Stimulated activated naive CD4-positive, alpha-beta T cell treated with Interleukin-2 at 50 U/mL for 16 hours (primary cell): ENCODE results near the gene SERPING1.

ENCODE experiments used
- DNase-seq: peaks from one replicate; lab custom pipeline; 2025; lab: John Stamatoyannopoulos, UW

Gene SERPING1

DNA sequence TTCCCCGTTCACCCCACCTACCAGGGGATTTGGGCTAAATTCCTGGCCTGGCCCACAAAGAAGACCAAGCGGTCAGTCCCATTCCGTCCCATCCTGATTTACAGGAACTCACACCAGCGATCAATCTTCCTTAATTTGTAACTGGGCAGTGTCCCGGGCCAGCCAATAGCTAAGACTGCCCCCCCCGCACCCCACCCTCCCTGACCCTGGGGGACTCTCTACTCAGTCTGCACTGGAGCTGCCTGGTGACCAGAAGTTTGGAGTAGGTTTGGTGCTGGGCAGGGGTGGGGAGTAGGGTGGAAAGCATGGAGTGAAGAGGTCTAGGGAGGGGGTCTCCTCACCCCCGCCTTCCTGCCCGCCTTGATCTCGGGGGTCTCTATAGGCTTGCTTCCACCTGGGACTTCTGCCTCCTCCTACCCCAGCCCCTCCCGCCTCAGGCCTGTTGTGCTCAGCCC lies at the start of gene SERPING1:
TSS of gene SERPING1 (plus strand) at position 225 of the 455 bp plus-strand sequence. CDS start 586 bp downstream, outside the sequence.
- no peak for DNase-seq

GRCh38 chr11:57547854-57548377 lies 49.6 kb upstream of the SERPING1 start:
- no peak for DNase-seq

GRCh38 chr11:57549983-57550382 lies 47.5 kb upstream of the SERPING1 start:
- DNase-seq, result no peak

DNA sequence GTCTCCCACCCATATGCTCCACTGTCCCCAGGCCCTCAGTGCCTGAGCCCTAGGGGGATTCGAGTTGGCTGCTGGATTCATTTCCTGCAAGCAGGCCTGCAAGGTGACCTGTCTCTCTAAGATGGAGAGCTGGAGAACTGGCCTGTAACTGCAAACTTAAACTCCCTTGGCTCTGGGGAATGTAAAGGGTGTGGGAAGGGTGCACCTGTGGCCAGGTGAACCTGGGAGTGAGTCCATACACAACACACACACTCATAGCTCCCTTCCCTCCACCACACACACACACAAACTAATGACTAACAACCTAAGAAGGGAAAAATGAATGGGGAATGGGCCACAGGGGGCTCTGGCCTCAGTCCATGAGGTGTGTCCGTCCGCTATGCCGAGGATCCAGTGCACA lies 45.5 kb upstream of the SERPING1 start:
- no peak for DNase-seq

- no peak for DNase-seq
Measured at GRCh38 chr11:57552479-57552878, 45.0 kb upstream of the SERPING1 start.

DNA sequence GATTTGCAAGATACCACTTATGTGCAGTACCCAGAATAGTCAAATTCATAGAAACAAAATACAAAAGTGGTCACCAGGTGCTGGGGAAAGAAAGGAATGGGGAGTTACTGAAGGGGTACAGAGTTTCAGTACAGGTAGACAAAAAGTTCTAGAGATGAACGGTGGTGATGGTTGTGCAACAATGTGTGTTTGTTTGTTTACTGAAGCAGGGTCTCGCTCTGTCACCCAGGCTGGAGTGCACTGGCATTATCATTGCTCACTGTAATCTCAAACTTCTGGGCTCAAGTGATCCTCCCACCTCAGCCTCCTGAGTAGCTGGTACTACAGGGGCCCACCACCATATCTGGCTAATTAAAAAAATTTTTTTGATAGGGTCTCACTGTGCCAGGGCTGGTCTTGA lies 42.1 kb upstream of the SERPING1 start:
- DNase-seq, result no peak

DNA sequence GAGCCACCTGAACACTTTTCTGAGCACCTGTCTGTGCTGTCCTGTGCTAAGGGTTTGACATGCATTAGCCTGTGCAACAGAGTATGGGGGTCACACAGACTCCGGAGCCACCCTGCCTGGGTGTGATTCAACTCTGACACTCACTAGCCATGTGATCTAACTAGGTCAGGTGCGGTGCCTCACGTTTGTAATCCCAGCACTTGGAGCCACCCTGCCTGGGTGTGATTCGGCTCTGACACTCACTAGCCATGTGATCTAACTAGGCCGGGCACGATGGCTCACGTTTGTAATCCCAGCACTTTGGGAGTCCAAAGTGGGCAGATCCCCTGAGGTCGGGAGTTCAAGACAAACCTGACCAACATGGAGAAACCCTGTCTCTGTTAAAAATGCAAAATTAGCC lies 41.4 kb upstream of the SERPING1 start:
- no peak for DNase-seq

DNA sequence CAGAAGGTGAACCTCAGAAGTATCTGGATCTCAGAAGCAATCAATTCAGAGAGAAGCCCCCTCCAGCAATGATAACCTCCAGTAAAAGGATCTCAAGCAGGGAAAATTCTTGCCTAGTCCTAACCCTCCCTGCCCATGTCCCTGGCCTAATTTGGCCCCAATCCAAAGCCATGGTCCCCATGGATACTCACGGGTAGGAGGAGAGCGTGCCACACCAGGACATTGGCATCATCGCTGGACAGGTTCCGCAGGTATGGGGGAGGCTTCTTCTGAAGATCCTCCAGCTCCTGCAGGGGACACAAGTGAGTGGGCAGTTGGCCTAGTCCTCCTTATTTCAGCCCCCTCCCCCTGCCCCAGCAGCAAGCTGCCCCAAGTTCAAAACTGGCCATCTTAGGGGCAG lies 37.3 kb upstream of the SERPING1 start:
- no peak for DNase-seq

DNA sequence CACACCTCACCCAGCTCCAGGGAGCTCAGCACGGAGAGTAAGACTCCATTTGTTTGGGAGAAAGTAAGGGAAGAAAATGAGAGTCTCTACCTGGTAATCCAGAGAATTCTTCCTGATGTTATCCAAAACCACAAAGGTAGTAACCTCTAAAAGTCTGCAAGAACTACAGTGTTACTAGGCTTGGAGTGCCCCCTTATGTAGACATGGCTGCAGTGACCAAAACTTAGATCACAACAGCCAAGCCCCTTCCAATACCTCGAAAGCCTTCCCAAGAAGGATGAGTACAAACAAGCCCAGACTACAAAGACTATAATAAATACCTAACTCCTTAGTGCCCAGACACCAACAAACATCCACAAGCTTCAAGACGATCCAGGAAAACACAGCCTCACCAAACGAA lies 34.9 kb upstream of the SERPING1 start:
- DNase-seq, result no peak

- peak; percentile 3 for DNase-seq
Measured at GRCh38 chr11:57566005-57566904, 31.2 kb upstream of the SERPING1 start.

GRCh38 chr11:57566905-57567514 lies 30.5 kb upstream of the SERPING1 start:
- DNase-seq, result peak; percentile 3

GRCh38 chr11:57567515-57568329 lies 29.8 kb upstream of the SERPING1 start, which contains the start of gene UBE2L6:
Gene UBE2L6, minus strand, starts transcription at chr11:57567672. Its CDS starts 61 bp downstream, at chr11:57567611.
- DNase-seq, result peak; percentile 83

DNA sequence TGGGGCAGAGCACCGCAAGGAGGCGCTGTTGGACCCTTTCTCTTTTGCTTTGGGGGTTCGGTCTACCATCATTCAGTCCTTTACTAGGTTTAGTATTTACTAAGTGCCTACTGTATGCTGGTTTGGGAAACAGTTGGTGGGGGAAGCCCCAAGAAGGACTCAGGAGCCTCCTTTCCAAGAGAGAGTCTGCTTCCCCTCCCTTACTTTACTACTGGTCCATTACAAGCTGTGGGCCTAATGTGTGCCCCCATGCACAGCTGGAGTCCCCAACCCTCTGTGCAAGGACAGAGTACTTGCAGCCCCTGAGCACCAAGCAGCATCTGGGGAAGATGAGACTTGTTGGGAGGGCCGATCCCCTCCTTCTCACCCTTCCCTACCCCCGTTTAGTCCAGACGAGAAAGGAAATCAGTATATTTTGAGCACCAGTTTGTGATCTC lies 29.1 kb upstream of the SERPING1 start:
- no peak for DNase-seq

- DNase-seq, result no peak
Measured at GRCh38 chr11:57571606-57572005, 25.9 kb upstream of the SERPING1 start.

GRCh38 chr11:57574061-57574460 lies 23.4 kb upstream of the SERPING1 start:
- no peak for DNase-seq

DNA sequence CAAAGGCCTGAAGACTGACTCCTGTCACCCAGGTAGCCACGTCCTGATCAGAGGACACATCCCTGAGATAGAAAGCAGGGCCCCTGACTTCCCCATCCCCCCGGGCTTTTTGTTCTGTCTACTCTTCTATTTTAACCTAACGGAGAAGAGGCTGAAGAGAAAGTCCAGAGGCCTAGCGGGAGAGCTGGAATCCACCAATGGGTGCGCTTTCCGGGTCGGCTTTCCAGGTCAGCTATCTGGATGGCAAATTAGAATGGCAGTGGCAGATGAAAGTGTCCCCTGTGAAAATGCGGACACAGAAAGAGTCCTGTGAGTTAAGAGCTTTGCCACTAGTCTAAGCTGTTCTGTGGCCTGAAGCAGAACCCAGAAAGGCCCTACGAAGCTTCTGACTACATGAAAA lies 13.1 kb upstream of the SERPING1 start:
- no peak for DNase-seq

DNA sequence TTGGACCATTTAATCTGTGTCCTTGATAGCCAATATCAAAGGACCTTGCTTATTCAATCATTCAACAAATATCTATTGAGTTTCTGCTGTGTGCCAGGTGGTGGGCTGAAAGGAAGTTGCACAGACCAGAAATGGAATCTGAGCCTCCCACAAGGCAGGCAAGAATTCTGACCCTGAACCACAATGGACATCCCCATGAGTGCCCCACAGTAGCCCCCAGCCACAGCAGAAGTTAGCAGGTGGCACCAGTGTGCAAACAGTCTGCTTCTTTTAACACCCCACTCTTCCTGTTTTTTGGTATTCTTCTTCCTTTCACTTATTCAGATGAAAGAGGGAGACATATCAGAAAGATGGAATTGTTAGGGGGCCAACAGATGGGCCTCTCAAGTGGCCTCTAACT lies 12.2 kb upstream of the SERPING1 start:
- DNase-seq, result no peak

- DNase-seq, result no peak
Measured at GRCh38 chr11:57586711-57587245, 10.7 kb upstream of the SERPING1 start.

DNA sequence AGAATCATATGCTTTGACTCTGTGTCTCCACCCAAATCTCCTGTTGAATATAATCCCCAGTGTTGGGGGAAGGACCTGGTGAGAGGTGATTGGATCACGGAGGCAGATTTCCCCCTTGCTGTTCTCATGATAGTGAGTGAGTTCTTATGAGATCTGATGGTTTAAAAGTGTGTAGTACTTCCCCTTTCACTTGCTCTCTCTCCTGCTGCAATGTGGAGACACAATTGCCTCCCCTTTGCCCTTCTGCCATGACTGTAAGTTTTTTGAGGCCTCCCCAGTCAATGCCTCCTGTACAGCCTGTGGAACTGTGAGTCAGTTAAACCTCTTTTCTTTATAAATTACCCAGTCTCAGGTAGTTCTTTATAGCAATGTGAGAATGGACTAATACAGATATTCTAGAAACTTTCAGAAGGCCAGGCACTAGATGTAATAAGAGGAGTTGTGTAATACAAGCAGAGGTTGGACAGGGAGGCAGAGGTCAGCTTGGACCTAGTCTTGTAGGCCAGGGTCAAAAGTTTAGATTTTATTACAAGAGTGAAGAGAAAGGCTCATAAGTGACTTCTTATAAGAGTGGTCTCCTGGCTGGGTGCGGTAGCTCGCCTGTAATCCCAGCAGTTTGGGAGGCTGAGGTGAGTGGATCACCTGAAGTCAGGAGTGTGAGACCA lies 9.3 kb upstream of the SERPING1 start:
- no peak for DNase-seq

GRCh38 chr11:57596266-57596885 lies 1.1 kb upstream of the SERPING1 start:
- no peak for DNase-seq
